Stimulated activated CD4-positive, alpha-beta T cell treated with anti-CD3 and anti-CD28 coated beads, Interleukin-2, amount 100 ng/mL, for 4 hours (primary cell): Measurements from ENCODE around the gene CDCP1.
"Not testable (repeated sequence)": the region's sequence is repeated elsewhere in the genome, so short reads cannot be mapped to it uniquely, and the experiment has no call there.

ENCODE experiments used
- DNase-seq: peaks from one replicate; pipeline ENCODE4 v3.0.0-alpha.2; 2020; ENCODE audit warnings: low read depth

The CDCP1 gene

DNA sequence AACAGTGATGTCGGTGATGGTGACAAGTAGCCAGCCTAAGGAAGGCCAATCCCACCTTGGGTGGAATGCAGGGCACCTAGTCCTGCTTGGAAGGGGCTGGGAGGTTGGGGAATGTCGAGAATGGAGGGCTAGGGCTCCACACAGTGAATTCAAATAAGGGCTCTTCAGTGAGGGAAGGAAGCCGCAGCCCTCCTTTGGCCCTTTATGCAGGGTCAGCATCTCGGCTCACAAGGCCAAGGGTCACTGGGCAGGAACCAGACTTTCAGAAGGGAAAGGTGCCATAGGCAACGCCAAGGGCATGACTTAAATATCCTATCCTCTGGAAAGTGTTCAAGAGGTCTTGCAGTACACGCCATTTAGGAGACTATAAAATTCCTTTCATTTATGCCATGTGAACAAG is 63.2 kb downstream of the CDCP1 start:
- no peak for DNase-seq

DNA sequence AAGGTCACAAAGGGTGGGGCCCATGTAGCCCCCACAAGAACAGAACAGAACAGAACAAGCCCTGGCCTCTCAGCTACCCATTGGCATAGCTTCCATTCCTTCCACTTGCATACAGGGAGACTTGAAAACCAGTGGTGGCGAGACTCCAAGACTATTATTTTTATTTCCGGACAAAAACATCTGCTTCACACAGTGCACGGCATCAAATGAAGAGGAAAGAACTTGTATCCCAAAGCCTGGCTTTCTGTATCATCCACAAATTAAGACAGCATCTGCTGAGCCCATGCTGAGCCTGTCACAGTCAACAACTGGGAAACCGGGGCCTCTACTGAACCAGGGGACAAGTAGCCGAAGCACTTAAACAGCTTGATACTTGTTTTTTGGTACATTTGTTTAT is 64.0 kb downstream of the CDCP1 start:
- DNase-seq: no peak

GRCh38 chr3:45081506-45082141 is 64.6 kb downstream of the CDCP1 start:
- DNase-seq: no peak

- DNase-seq: no peak
Observed at GRCh38 chr3:45080824-45081223, 65.4 kb downstream of the CDCP1 start.

GRCh38 chr3:45079715-45080114 is 66.5 kb downstream of the CDCP1 start:
- DNase-seq: no peak

GRCh38 chr3:45078910-45079522 is 67.2 kb downstream of the CDCP1 start:
- DNase-seq: no peak

DNA sequence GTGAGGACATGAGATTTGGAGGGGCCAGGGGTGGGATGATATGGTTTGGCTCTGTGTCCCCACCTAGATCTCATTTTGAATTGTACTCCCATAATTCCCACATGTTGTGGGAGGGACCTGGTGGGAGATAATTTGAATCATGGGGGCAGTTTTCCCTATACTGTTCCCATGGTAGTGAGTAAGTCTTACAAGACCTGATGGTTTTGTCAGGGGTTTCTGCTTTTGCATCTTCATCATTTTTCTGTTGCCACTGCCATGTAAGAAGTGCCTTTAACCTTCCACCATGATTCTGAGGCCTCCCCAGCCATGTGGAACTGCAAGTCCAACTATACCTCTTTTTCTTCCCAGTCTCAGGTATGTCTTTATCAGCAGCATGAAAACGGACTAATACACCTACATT is 67.9 kb downstream of the CDCP1 start:
- not testable (repeated sequence) for DNase-seq

DNA sequence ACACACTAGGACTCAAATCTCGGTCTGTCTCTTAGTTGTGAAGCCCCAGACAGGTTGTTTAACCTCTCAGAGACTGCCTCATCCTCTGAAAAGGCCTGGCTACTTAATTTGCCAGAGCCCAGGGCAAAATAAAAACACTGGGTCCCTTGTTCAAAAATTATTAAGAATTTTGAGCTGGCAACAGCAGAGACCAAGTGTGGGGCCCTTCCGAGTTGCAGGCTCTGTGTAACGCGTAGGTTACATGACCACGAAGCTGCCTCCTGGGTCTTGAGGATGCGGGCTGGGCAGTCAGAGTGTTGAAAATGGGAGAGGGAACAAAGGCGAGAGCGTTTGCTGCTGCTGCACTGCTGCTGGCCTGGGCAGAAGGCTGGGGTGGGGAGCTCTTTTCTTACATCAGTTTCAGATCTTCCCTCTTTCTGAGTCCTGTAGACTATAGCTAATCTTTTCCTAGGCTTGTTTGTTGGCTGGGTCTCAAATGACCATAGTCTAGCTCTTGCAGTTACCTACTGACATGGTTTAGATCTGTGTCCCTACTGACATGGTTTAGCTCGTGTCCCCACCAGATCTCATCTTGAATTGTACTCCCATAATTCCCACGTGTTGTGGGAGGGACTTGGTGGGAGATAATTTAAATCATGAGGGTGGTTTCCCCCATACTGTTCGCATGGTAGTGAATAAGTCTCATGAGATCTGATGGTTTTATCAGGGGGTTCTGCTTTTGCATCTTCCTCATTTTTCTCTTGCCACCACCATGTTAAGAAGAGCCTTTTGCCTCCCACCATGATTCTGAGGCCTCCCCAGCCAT is 70.2 kb downstream of the CDCP1 start:
- DNase-seq: no peak

GRCh38 chr3:45071075-45071474 is 75.1 kb downstream of the CDCP1 start:
- DNase-seq: no peak

DNA sequence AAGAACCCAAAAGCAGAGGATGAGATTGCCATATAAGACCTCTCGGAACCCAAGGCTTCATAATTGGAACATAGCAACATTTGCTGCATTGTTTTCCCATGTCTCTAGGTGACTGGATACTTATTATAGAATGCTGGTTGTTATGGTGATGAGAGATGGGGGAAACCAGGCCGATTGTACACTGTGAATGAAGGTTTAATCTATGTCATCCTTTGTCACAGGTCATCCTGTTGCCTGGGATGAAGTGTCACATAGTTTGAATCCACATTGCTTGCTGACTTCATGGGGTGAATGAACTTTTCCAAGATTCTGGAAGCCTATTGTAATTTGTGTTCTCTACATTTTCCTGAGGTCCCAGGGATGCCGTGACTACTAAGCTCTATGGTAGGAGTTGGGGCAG is 78.2 kb downstream of the CDCP1 start:
- no peak for DNase-seq

- no peak for DNase-seq
Observed at GRCh38 chr3:45067486-45067885, 78.7 kb downstream of the CDCP1 start.

DNA sequence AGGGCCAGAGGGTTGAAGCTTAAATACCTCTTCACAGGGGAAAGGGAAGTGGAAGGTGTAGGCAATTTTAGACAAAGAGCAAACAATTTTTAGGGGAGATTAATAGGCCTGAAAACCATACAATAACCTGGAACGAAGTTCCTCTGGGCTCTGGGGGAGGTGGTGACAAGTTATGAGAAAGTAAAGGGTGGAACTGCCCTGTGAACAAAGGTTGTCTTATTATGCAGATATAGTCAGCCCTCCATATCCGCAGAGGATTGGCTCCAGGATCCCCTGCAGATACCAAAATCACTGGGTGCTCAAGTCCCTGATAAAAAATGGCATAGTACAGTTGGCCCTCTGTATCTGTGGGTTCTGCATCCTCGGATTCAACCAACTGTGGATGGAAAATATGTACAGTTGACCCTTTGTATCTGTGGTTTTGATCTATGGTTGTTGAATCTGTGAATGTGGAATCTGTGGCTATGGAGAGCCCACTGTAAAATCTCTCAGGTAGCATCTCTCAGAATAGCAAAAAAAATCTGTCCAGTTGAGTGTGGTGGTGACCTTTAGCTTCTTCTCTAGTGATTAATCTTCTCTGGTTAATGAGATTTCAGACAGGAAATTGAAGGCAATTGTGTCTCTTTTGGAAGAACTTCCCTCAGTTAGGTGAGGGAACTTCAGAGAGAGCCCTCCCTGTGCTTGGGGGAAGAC is 79.9 kb downstream of the CDCP1 start:
- no peak for DNase-seq

DNA sequence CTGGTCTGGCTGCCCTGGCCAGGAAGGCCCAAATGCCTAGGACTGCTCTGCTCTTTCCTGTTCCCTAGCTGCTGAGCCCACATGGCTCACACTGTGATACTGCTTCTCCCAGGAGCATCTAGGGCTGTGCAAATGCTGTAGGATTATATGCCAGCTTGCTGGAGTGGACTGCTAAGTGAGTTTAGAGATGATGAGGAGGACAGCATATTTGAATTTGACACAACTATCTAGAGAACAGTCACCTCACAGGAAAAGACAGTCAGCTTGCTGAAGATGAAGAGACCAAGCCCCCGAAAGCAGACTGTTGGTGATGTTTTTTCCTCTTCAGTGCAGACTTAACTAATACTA is 80.8 kb downstream of the CDCP1 start:
- DNase-seq: no peak

DNA sequence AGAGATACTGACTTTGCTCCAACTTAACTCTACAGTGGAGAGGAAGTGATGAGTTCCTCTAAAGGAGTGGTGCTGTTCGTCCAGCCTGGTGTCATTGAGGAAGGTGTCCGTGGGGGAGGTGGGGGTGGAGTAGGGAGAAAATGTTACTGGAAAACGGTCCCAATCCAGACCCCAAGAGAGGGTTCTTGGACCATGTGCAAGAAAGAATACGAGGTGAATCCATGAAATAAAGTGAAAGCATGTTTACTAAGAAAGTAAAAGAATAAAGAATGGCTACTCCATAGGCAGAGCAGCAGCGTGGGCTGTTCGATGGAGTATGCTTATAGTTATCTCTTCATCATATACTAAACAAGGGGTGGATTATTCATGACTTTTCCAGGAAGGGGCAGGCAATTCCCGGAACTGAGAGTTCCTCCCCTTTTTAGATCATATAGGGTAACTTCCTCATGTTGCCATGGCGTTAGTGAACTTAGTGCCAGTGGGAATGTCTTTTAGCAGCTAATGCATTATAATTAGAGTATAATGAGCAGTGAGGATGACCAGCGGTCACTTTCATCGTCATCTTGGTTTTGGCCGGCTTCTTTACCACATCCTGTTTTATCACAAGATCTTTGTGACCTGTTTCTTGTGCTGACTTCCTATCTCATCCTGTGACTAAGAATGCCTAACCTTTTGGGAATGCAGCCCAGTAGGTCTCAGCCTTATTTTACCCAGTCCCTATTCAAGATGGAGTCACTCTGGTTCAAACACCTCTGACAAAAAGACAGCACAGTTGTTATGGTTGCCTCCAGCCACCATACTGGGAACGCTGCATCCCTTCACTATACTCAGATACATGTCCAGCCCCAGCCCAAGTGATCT is 81.4 kb downstream of the CDCP1 start:
- peak; percentile 64 for DNase-seq

DNA sequence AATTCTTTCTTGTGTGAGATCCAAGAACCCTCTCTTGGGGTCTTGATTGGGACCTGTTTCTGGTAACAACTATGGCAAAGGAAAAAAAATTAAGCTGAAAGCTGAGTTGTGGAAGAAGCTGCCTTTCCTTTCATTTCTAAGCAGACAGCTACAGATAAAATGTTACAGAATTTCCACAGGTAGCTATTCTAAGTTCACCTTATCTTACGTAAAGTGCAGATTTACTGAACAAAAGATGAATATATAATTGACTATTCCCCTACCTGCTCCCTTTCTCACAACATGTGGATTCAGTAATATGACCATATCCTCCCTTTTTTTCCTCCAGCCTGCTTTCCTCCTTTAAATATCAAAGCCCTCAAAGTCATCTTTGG is 83.5 kb downstream of the CDCP1 start:
- DNase-seq: no peak

DNA sequence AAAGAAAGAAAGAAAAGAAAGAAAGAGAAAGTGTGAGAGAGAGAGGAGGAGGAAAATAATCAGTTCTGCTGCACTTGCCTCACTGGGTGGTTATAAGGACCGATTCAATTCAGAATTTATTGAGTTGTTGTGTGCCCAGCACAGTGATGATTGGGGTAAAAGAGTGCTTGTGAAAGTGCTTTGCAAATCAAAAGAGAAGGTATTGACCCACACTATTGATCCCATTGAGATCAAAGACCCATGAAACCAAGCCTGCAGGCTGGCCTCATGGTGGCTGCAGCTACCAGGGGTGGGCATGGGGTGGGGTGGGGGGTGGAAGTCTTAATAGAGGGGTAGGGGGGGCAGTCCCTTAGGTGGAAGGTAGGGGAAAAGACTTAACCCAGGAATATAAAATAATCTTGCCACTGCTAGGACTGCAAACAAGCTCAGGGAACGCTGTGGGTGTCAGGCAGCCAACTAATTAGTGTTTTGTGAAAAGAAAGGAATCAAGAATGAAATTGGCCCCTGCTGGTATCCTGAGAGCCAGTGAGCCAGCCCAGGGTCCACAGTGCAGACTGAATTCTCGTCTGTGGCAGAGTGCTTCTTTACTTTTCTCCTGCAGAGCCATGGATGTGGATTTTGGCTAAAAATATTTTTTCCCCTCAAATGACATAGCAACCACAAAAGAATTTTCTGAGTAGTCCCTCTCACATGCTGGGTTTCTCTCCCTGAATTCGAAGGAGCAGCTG is 85.8 kb downstream of the CDCP1 start:
- DNase-seq: no peak

GRCh38 chr3:45059132-45059531 is 87.0 kb downstream of the CDCP1 start:
- DNase-seq: no peak

GRCh38 chr3:45057557-45057956 is 88.6 kb downstream of the CDCP1 start:
- DNase-seq: peak; percentile 17

DNA sequence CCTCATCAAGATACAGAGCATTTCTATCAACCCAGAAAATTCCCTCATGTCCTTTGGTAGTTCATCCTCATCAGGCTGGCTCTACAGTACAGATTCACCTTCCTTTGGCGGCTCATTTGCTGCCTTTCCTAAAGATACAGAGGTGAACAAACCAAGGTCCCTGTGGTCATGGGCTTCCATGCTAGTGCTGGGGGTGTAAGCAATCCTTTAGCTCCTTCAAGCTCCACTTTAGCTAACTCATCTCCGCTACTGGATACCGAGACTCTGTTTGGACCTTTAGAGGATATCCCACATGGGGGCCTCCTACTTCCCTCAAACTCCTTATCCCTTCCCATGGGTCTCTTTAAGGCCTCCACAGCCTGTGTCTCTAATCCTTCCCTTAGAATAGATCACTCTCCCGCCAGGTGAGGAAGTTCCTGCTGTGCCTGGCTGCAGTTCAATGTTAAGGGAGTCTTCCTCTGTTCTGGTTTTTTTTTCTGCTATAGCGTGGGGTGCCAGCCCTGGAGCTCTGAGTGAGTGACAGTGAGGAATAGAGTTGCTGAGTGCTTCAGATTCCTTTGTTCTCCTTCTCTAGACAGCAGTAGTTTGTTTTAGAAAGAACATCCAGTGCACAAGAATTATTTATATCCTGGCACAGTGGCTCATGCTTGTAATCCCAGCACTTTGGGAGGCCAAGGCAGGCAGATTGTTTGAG is 89.4 kb downstream of the CDCP1 start:
- no peak for DNase-seq

- no peak for DNase-seq
Observed at GRCh38 chr3:45055411-45056143, 90.6 kb downstream of the CDCP1 start.
